GM21825 (cell line): ENCODE data around the gene OLFML2B.
A peak's percentile ranks its signal among the peaks of the same experiment; 100 is the strongest.
"Not testable (repeated sequence)": the region's sequence is repeated elsewhere in the genome, so short reads cannot be mapped to it uniquely, and the experiment has no call there.

ENCODE experiments used
- ATAC-seq: cut with Tn5 transposase; IDR thresholded peaks from one replicate; pipeline ENCODE4 v1.9.1; 2021; ENCODE audit warnings: mild to moderate bottlenecking, moderate library complexity; ENCODE audit not compliant: unreplicated experiment

Gene OLFML2B

DNA sequence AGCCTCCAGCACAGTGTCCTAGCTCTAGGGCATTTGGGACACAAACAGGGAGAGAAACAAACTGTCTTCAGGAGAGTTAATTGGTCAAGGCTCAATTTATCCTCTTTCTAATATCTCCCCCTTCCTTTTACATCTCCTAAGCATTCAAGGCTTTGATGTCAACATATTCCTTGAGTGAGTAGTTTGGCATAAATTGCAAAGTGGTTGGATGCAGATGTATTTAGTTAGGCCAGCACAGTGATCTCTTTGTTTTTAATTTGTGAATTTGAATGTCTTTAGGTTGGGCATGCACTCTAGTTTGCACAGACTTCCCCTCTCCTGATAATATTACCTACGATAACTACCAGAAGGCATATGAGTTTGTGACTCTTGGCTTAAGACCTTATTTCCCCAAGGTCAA is 12.5 kb upstream of the OLFML2B start:
- no peak for ATAC-seq

DNA sequence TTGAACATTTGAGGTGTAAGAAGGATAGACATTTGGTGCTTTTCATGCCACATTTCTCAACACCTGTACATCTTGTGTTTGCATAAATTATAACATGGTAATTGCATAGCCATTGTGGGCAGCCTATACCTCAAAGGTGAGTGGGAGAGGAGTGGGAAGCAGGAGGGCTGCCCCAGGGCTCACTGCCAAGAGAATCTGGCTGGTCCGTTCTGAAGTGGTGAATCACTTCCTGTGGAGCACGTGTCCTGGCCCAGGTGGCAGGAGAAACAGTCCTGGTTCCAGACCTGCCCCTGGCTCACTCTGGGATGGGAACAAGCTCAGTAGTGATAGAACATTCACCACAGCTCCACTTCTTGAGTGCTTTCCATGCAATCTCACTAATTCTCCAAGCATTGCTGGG is 11.6 kb upstream of the OLFML2B start:
- ATAC-seq, result no peak

DNA sequence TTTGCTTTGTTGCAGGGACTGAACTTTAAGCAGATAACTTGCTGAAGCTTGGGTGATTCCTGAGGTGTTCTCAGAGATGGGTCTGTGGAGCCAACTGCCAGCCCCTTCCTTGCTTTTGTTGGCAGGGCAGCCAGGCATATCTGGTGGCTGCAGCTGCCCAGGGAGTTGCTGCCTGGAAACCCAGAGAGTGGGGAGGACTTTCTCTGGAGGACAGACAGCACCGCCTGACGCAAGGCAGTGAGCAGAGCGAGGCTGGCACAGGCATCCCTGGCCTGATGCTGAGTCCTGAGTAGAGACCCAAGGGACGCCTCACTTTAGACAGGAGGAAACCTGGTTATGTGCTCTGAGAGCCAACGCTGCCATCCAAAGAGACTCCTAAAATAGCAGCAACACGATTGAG is 9.8 kb upstream of the OLFML2B start:
- no peak for ATAC-seq

DNA sequence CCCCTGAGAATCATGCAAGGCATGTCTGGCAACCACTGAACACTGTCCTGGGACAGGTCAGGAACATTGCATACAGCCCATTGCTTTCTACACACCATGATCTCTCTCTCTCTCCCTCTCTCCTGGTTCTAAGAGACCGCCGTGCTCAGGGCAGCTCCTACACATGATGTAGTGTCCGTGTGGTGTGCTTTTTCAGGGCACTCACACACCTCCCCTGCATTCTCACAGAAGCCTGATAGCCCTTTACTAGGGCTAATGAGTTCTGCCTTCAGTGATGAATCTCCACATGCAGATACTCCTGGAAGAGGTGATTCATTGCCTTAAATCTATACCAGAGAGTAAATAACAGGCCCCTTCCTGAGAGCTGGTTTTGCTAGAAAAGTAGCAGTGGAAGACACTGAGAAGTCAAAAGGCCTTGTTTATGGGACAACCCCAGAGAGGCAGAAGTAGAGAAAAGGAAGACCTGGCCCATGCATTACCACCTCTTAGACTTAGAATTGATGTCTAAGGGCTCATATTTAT is 7.2 kb upstream of the OLFML2B start:
- ATAC-seq, result no peak

DNA sequence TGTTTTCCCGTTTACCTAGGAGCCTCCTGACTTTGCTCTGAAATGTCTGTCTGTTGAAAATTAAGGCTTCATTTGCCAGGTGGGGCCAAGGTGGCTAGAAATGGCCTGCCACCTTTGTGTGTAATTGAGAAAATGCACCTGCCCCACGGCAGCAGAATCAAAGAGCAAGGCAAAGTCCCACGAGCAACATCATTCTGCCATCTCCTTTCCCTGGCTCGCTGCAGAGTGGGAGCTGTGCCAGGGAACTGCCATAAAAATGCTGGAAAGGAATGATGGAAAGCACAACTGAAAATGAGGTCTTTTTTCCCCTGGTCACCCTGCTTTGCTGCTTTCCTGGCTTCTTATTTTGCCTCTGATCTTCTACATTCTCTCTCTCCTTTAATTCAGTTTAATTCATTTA is 5.5 kb upstream of the OLFML2B start:
- ATAC-seq, result no peak

DNA sequence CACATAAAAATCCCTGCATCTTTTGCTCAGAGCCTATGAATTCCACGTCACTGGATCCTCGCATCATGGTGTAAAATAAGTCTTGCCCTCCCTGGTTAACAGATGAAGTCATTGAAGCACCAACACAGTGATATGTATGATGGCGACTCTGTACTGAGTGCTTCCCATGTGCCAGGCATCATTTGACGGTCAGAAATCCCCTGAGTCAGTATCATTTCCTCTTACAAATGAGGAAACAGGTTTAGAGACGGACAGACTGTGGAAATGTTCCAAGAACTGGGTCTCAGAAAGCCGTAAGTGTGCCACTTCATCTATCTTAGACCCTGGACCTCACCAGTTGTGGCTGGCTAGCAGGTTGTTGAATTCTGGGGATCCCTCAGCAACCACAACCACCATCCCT is 5.1 kb upstream of the OLFML2B start:
- ATAC-seq, result peak; percentile 60

DNA sequence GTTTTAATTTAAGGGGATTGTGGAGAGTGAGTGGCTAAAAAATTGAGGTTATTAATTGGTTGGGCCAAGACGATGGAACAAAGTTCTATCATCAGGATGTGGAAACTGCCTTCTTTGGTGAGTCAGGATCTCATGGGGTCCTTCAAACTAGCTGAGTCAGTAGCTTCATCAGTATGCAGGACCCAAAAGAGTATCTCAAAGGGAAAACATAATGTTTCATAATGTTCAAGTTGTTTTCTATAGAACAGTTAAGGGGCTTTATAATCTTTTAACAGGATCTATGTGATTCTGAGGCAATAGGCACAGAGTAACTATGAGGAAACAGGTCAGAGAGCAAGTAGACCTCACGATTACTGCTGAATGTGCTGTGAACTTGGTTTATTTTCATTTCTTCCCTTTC is 3.2 kb upstream of the OLFML2B start:
- ATAC-seq, result no peak

DNA sequence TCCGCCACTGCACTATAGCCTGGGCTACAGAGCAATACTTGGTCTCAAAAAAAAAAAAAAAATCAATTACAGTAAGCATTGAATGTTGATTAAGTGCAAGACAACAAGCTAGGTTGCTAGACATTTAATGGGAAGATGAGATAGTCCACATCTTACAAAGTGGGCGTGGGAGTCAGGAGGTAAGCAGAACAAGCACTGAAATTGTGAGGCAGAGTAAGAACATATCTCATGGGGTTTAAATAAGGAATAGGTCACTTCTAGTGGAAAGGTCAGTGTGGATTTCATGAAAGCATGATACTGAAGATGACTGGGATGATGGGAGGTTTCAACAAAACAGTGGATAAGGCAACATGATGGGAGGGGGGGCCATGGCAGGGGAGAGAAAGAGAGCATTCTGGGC is 1.9 kb upstream of the OLFML2B start:
- no peak for ATAC-seq

DNA sequence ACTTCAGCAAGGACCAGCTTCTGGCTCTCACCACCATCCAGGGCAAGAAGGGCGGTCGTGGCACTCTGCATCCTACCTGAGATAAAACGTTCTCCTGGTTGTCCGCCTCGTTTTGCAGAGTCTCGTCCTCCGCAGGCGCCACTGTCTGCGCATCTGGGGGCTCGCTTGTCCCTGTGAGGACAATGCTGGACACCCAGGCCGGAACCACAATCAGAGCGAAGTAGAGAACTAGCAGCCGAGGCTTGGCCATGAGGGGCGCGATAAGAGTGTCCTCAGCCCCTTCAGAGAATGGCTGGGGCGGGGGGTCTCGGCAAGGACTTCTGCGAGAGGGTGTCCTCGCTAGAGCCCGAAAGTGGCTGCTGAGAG is 505 bp downstream of the OLFML2B start:
- no peak for ATAC-seq

DNA sequence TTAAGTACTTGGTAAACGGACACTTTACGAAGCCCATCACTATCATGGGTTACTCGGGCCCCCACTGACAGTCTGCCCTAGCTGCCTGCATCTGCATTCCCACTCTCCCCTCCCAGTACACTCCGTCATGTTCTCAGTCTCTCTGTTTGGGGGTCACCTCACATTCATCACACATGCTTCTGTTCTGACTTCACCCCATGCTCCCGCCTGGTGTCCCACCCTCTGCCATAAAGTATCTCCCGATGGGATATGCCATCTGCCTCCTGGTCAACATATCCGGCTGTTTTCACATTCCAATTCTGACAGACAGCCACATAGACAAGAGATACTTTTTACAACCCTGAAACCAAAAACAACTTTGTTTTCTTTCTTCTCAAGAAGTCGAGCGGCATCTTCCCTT is 1.0 kb downstream of the OLFML2B start:
- no peak for ATAC-seq

DNA sequence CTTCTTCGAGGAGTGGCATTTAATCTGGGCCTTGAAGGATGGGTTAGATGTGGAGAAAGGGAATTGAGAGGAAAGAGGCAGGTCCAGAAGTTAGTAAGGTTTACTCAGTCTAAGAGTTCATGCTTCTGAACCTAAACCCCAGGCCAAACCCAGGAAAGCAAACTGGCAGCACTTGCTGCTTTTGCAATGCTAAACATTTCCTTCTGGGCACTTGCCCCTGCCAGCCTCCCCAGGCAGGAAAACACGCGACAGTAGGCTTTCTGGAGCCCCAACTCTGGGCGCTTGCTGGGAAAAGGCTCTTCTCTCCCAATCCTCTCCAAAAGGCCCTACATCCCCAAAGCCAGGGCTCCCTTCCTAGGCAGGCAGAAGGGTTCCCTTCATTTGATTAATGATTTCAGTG is 2.5 kb downstream of the OLFML2B start:
- no peak for ATAC-seq

DNA sequence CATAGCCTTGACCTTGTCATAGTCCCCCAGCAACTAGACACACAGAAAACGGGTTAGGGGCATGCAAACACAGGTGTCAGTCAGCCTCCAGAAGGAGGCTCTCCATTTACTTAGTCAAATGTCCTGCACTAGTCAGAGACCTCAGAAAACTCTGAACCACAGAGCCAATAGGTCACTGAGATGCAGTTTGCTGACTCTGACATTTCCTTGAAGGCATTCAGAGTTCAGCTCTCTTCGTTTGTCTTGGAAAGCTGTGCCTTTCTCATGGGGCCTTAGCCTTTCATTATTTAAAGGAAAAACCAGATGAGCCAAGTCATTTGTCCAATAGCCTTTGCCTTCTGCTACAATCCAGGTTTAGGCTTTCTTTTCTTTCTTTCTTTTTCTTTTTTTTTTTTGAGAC is 3.5 kb downstream of the OLFML2B start:
- no peak for ATAC-seq

DNA sequence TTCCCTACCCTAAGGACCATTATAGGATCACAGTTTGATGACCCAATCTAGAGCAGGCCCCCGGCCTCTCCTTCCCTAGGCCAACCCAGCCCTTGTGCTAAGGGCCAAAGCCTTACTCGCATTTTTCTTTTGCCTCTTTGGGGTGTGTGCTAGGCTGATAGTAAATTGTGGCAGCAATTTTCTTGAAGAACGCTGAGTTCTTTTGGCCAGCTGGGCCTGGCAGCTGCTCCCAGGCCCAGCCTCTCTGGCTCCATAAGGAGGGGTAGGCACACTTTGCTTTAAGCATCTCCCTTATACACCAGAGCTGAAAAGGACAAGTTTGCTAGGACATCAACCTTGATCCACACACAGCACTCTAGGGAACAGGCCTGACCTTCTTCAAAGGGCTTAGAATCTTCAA is 4.2 kb downstream of the OLFML2B start:
- no peak for ATAC-seq

DNA sequence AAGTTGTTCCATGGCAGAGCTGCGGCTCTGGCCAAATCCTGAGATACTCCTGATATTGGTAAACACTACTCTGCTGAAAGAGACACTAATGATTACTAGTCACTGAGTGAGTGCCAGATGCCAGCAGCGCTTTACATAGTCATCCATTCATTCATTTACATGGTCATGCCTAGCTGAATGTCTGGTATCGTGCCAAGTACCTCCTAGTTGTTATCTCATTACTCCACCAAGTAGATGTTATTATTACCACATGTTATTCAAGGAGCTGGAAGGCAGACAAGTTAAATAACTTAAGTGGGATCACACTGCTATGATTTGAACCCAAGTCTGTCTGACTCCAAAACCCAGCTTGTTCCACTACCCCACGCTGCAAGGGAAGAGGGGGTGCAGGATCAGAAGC is 4.7 kb downstream of the OLFML2B start:
- no peak for ATAC-seq

DNA sequence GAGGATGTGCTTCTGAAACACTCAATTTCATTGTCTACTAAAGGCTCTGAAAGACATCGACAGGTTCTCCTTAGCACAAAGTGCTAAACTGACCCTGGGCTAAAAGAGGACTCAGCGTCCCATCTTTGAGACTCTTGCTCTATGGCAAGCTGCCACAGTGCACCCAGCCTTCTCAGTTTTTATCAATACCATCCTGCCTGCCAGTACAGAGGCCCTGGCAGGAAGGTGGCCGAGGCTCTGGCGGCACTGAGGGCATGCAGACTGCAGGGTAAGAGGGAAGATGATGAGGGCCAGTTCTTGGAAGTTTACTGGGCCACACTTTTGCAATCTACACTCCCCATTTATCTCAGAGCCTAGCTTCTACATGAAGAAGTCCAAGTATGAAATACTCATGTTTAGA is 5.3 kb downstream of the OLFML2B start:
- no peak for ATAC-seq

DNA sequence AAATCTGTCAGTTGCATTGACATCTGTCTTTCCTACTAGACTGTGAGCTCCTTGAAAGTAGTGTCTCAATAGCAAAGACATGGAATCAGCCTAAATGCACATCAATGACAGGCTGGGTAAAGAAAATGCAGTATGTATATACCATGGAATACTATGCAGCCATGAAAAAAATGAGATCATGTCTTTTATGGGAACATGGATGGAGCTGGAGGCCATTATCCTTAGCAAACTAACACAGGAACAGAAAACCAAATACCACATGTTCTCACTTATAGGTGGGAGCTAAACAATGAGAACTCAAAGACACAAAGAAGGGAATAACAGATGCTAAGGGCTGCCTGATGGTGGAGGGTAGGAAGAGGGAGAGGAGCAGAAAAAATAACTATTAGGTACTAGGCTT is 5.9 kb downstream of the OLFML2B start:
- not testable (repeated sequence) for ATAC-seq

DNA sequence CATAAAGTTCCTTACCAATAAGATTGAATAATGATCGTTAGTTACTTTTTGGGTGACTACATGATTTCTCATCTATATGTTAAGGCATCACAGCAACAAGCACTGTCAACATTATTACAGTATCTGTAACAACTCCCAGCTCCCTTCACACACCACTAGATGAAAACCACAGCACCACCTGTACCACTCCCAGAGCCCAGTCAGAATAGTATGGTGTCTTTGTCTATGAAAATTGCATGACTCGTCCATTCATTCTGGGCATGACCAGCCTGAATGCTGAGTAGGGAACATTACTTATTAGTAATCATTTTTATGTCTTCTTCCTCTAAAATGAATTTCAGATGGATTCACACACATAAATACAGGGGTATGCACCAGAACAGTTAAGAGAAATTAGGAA is 7.0 kb downstream of the OLFML2B start:
- ATAC-seq, result no peak

DNA sequence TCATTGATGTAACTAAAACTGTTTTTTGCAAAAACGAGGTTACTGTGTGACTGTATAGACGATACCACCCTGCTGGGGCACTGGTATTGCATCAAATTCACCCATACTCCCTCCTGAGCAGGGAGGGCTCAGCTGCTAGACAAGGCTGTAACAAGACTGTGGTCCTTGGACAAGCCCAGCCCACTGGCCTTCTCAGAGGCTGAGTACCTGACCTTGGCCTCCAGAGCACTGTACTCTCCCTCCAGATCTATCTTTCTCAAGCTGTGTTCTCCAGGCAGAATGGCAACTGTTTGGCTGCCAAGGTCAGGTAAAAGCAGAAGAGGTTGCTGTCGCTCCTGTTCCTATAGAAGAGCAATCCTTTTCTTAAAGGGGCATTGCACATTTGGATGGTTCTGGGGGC is 8.5 kb downstream of the OLFML2B start:
- ATAC-seq, result no peak

DNA sequence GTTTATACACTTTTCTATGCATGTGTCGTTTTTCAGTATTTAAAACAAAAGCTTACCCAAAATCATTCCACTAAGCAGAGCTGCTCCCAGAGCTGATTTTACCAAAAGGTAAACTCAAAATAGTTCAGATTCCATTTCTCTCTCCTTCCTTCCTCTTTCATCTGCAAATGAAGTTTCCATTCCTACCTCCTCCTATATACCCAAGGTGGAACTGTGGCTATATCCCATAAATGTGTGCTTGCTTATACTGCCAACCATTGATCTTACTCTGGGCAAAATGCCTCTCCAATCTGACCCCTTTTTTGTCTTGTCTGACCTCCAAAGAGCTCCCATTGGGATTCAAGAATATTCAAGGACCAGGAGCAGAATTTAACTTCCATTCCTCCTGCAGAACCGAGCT is 9.5 kb downstream of the OLFML2B start:
- ATAC-seq, result no peak

DNA sequence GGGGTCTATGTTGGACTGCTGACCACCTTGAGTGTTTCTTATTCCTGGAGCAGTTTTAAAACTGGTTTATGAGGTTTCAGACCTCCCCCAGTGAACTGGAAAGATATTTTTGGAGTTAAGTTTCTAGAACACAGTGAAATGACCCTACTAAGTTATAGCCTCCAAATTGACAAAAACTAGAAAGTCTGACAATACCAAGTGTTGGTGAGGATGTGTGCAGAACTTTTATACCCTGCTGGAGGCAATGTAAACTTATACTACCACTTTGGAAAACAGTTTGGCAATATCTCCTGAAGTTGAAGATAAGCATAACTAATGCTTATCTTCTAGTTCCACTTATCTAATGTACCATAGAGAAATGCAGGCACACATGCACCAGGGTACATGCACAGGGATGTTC is 10.4 kb downstream of the OLFML2B start:
- no peak for ATAC-seq

DNA sequence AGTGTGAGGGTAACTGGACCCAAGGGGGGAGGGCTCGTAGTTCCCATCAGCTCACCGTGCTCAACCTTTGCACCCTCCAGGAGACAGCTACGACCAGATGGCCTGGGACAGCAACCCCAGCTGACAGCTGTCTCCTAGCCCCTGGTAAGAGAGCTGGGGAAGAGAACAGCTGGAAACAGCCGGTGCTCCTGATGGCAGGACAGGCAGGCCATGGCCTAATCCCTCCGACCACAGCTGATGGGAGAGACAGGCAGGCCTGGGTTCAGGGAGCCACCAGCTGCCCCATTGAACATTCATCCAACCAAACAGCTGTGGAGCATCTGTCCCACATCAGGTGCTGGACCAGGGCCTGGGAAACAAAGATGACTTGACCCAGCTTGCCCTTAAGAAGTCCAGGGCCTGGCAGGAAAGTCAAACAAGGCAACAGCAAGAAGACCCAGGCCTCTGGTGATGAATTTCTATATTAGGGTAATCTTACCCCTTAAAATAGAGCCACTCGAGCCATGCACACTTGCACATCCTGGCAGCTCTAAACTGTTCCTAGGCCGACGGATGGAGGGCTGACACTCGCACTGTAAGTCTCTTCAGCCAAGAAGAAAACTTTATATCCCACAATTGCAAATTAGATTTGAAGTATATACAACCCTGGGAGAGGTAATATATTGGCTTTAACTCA is 12.2 kb downstream of the OLFML2B start:
- no peak for ATAC-seq

DNA sequence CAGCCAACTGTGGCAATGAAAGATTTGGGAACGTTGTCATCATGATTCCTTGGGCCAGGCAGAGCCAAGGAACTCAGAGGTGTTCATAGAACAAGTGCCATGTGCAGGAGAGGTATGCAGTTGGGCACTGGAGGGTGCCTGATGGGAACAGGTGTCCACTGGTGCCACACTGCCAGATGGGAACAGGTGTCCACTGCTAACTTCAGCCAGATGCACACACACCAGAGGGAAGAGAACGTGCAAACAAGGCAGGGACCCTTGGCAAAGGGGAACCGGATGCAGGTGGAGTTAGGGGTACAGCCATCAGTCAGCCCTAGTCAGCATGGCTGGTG is 13.5 kb downstream of the OLFML2B start:
- ATAC-seq, result no peak

DNA sequence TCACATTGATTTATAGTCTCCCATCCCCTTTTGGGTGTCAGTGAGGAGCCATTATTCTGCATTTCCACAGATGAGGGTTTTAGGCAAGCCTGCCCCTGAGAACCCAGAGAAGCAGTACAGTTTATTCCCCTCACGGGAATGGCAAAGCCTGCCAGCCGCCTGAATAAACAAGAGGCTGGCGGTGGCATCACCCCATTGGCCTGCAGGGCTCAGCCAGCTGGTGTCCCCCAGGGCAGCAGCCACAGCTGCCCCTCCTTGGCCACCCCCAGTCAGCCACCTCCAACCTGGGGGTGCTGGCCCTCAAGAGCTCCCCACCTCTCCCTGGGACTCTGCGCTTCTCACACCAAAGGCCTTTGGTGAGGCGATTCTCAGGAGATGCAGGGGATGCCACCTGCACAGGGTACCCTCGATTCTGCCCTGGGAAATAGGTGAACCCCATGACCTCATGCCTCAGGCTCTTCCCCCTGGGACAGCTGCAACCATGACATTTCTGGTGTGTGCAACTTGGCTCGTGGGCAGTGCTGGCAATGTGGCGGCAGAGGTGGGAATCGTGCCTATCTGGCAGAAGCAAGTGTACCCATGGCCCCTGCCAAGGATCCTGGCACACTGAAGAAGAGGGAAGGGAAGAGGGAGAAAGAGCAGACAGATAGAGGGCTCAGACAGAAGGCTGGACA is 14.0 kb downstream of the OLFML2B start:
- ATAC-seq, result no peak
